NCI-H510A treated with DMSO at 0.1 percent for 48 hours (cell line): Measurements from ENCODE around the gene TMEM217.
"Not testable (repeated sequence)": the region's sequence is repeated elsewhere in the genome, so short reads cannot be mapped to it uniquely, and the experiment has no call there.

Experiments used
- DNase-seq: peaks from one replicate; lab custom pipeline; 2025; lab: John Stamatoyannopoulos, UW

TMEM217 gene

GRCh38 chr6:37218061-37218460, 39.9 kb downstream of the TMEM217 start:
- no peak for DNase-seq

- no peak for DNase-seq
Measured at GRCh38 chr6:37212268-37212667, 45.7 kb downstream of the TMEM217 start.

- peak; percentile 96 for DNase-seq
Measured at GRCh38 chr6:37210313-37210968, 47.5 kb downstream of the TMEM217 start.

- no peak for DNase-seq
Measured at GRCh38 chr6:37209461-37210205, 48.3 kb downstream of the TMEM217 start.

- no peak for DNase-seq
Measured at GRCh38 chr6:37208793-37209192, 49.2 kb downstream of the TMEM217 start.

- peak; percentile 79 for DNase-seq
Measured at GRCh38 chr6:37207903-37208456, 50.0 kb downstream of the TMEM217 start.

GRCh38 chr6:37206622-37207021, 51.3 kb downstream of the TMEM217 start:
- DNase-seq, result no peak

GRCh38 chr6:37205997-37206340, 52.0 kb downstream of the TMEM217 start:
- DNase-seq, result no peak

- DNase-seq, result no peak
Measured at GRCh38 chr6:37205175-37205996, 52.6 kb downstream of the TMEM217 start.

- DNase-seq, result no peak
Measured at GRCh38 chr6:37204014-37204751, 53.8 kb downstream of the TMEM217 start.

- no peak for DNase-seq
Measured at GRCh38 chr6:37202788-37203491, 55.0 kb downstream of the TMEM217 start.

- no peak for DNase-seq
Measured at GRCh38 chr6:37201726-37202125, 56.2 kb downstream of the TMEM217 start.

- no peak for DNase-seq
Measured at GRCh38 chr6:37200085-37200484, 57.9 kb downstream of the TMEM217 start.

- not testable (repeated sequence) for DNase-seq
Measured at GRCh38 chr6:37196451-37196850, 61.5 kb downstream of the TMEM217 start.

GRCh38 chr6:37194886-37195285, 63.1 kb downstream of the TMEM217 start:
- not testable (repeated sequence) for DNase-seq

- DNase-seq, result peak; percentile 33
Measured at GRCh38 chr6:37192666-37193065, 65.3 kb downstream of the TMEM217 start.

GRCh38 chr6:37190159-37190535, 67.8 kb downstream of the TMEM217 start:
- DNase-seq, result no peak

- no peak for DNase-seq
Measured at GRCh38 chr6:37188962-37189510, 68.9 kb downstream of the TMEM217 start.

GRCh38 chr6:37187321-37188022, 70.5 kb downstream of the TMEM217 start:
- no peak for DNase-seq
